GM18526 (cell line): ENCODE measurements around the gene EAF2.

Experiments
- POLR2A ChIP-seq: IDR thresholded peaks from 3 replicates; pipeline ENCODE4 v1.6.1; 2011; ENCODE audit not compliant: insufficient read length; ENCODE audit errors: extremely low read depth

The EAF2 gene

GRCh38 chr3:121897296-121897695 is 62.3 kb downstream of the EAF2 start:
- no peak for TF ChIP-seq POLR2A

GRCh38 chr3:121913305-121913990 is 78.4 kb downstream of the EAF2 start:
- TF ChIP-seq POLR2A = no peak

GRCh38 chr3:121914081-121914998 is 79.3 kb downstream of the EAF2 start:
- TF ChIP-seq POLR2A = no peak

GRCh38 chr3:121916189-121916588 is 81.2 kb downstream of the EAF2 start:
- no peak for TF ChIP-seq POLR2A

GRCh38 chr3:121918779-121919483 is 83.9 kb downstream of the EAF2 start:
- TF ChIP-seq POLR2A = no peak

GRCh38 chr3:121924734-121925133 is 89.7 kb downstream of the EAF2 start:
- TF ChIP-seq POLR2A = no peak

- TF ChIP-seq POLR2A = no peak
These were observed 91.4 kb downstream of the EAF2 start for GRCh38 chr3:121926380-121926779.
